Left lobe of liver (tissue), 1 donor: ENCODE measurements around the gene ATP13A1. TPM values are rescaled to one million over a fixed set of nuclear protein-coding genes. Genes with fewer than 3 reads are reported as not detected.

ENCODE experiments used
- total RNA-seq: library from RNA; stranded (reverse); gene quantifications from one replicate; pipeline ENCODE4 v1.2.1, GENCODE V29; 2021
- donor health status: DM: no; HTN: yes; CAD: no.

ATP13A1 gene
- total RNA-seq, 1 donor from 2014 or later: 34.2 TPM

Other genes with a start within 250 kb of the ATP13A1 start
- 1.8 TPM for gene TSSK6, start 148.1 kb downstream of the ATP13A1 start, total RNA-seq
- gene NDUFA13, start 147.5 kb downstream of the ATP13A1 start, total RNA-seq: 200 TPM
- gene YJEFN3, start 134.8 kb downstream of the ATP13A1 start, total RNA-seq: 5.9 TPM
- gene CILP2, start 125.4 kb downstream of the ATP13A1 start, total RNA-seq: 0.10 TPM
- 0.18 TPM for gene PBX4, start 45.0 kb downstream of the ATP13A1 start, total RNA-seq
- gene LPAR2, start 35.5 kb downstream of the ATP13A1 start, total RNA-seq: 1.3 TPM
- gene GMIP, start 20.0 kb downstream of the ATP13A1 start, total RNA-seq: 3.7 TPM
- gene ZNF101, start 5.2 kb upstream of the ATP13A1 start, total RNA-seq: 3.4 TPM
- gene ZNF14, start 69.4 kb upstream of the ATP13A1 start, total RNA-seq: 0.40 TPM
- gene ZNF506, start 158.1 kb upstream of the ATP13A1 start, total RNA-seq: 2.9 TPM
- 4.7 TPM for gene ZNF253, start 202.2 kb upstream of the ATP13A1 start, total RNA-seq
- 0.45 TPM for gene ZNF93, start 237.3 kb upstream of the ATP13A1 start, total RNA-seq